ENCODE measurements around the gene SMAGP.
"Not testable (repeated sequence)": the region's sequence is repeated elsewhere in the genome, so short reads cannot be mapped to it uniquely, and the experiment has no call there.

Gene SMAGP

GRCh38 chr12:51259600-51259999 lies 10.6 kb downstream of the SMAGP start:
- H3K27ac ChIP-seq (ENCODE audit: low read length); H3K9ac ChIP-seq (ENCODE audit: low read length); H3K4me3 ChIP-seq (ENCODE audit: low read length); H3K27me3 ChIP-seq (ENCODE audit: control insufficient read depth, insufficient read depth, low read length); H3K36me3 ChIP-seq (ENCODE audit: control insufficient read depth, low read depth, low read length); H3K9me3 ChIP-seq (ENCODE audit: control insufficient read depth, low read depth, low read length); H3K4me1 ChIP-seq (ENCODE audit: control insufficient read depth, low read depth, low read length): not testable (repeated sequence)

- no peak overlapping the region for H3K27ac ChIP-seq (ENCODE audit: low read length)
- no peaks in the 10 kb centered on the region for H3K4me1 ChIP-seq (ENCODE audit: control insufficient read depth, low read depth, low read length)
- H3K9ac ChIP-seq (ENCODE audit: low read length), result no peak overlapping the region
- no peaks in the 10 kb centered on the region for H3K27me3 ChIP-seq (ENCODE audit: control insufficient read depth, insufficient read depth, low read length)
- H3K9me3 ChIP-seq (ENCODE audit: control insufficient read depth, low read depth, low read length), result no peaks in the 10 kb centered on the region
- no peaks in the 10 kb centered on the region for H3K36me3 ChIP-seq (ENCODE audit: control insufficient read depth, low read depth, low read length)
- no peak overlapping the region for H3K4me3 ChIP-seq (ENCODE audit: low read length)
These were observed 15.7 kb downstream of the SMAGP start for GRCh38 chr12:51254536-51254935.

GRCh38 chr12:51253276-51253675 lies 16.9 kb downstream of the SMAGP start:
- no peak overlapping the region for H3K27ac ChIP-seq (ENCODE audit: low read length)
- H3K4me3 ChIP-seq (ENCODE audit: low read length), result no peak overlapping the region
- no peak overlapping the region for H3K9ac ChIP-seq (ENCODE audit: low read length)
- no peaks in the 10 kb centered on the region for H3K27me3 ChIP-seq (ENCODE audit: control insufficient read depth, insufficient read depth, low read length)
- no peaks in the 10 kb centered on the region for H3K36me3 ChIP-seq (ENCODE audit: control insufficient read depth, low read depth, low read length)
- H3K9me3 ChIP-seq (ENCODE audit: control insufficient read depth, low read depth, low read length), result no peaks in the 10 kb centered on the region
- peaks cover 3% of the 10 kb centered on the region for H3K4me1 ChIP-seq (ENCODE audit: control insufficient read depth, low read depth, low read length)

GRCh38 chr12:51247523-51248206 lies 22.6 kb downstream of the SMAGP start:
- H3K9me3 ChIP-seq (ENCODE audit: control insufficient read depth, low read depth, low read length), result no peaks in the 10 kb centered on the region
- H3K27me3 ChIP-seq (ENCODE audit: control insufficient read depth, insufficient read depth, low read length), result no peaks in the 10 kb centered on the region
- peaks cover 13% of the 10 kb centered on the region for H3K36me3 ChIP-seq (ENCODE audit: control insufficient read depth, low read depth, low read length)
- H3K27ac ChIP-seq (ENCODE audit: low read length), result peak overlapping the region; percentile 51
- H3K4me1 ChIP-seq (ENCODE audit: control insufficient read depth, low read depth, low read length), result peaks cover 24% of the 10 kb centered on the region
- H3K4me3 ChIP-seq (ENCODE audit: low read length), result peak overlapping the region; percentile 4
- H3K9ac ChIP-seq (ENCODE audit: low read length), result no peak overlapping the region

- Histone ChIP-seq H3K9me3 (ENCODE audit: control insufficient read depth, low read depth, low read length) (no peaks in the 10 kb centered on the region), H3K9ac (ENCODE audit: low read length) (no peak overlapping the region), H3K27ac (ENCODE audit: low read length) (no peak overlapping the region), H3K4me3 (ENCODE audit: low read length) (no peak overlapping the region), H3K36me3 (ENCODE audit: control insufficient read depth, low read depth, low read length) (peaks cover 24% of the 10 kb centered on the region), H3K4me1 (ENCODE audit: control insufficient read depth, low read depth, low read length) (peaks cover 24% of the 10 kb centered on the region), H3K27me3 (ENCODE audit: control insufficient read depth, insufficient read depth, low read length) (no peaks in the 10 kb centered on the region)
These were observed 23.9 kb downstream of the SMAGP start for GRCh38 chr12:51246254-51246853.

- Histone ChIP-seq H3K9ac (ENCODE audit: low read length) (no peak overlapping the region), H3K27ac (ENCODE audit: low read length) (no peak overlapping the region), H3K36me3 (ENCODE audit: control insufficient read depth, low read depth, low read length) (peaks cover 31% of the 10 kb centered on the region), H3K9me3 (ENCODE audit: control insufficient read depth, low read depth, low read length) (no peaks in the 10 kb centered on the region), H3K4me3 (ENCODE audit: low read length) (no peak overlapping the region), H3K27me3 (ENCODE audit: control insufficient read depth, insufficient read depth, low read length) (no peaks in the 10 kb centered on the region), H3K4me1 (ENCODE audit: control insufficient read depth, low read depth, low read length) (peaks cover 24% of the 10 kb centered on the region)
These were observed 24.6 kb downstream of the SMAGP start for GRCh38 chr12:51245476-51246253.

- peaks cover 31% of the 10 kb centered on the region for H3K4me1 ChIP-seq (ENCODE audit: control insufficient read depth, low read depth, low read length)
- no peak overlapping the region for H3K27ac ChIP-seq (ENCODE audit: low read length)
- no peak overlapping the region for H3K9ac ChIP-seq (ENCODE audit: low read length)
- H3K27me3 ChIP-seq (ENCODE audit: control insufficient read depth, insufficient read depth, low read length), result no peaks in the 10 kb centered on the region
- H3K36me3 ChIP-seq (ENCODE audit: control insufficient read depth, low read depth, low read length), result peaks cover 38% of the 10 kb centered on the region
- no peaks in the 10 kb centered on the region for H3K9me3 ChIP-seq (ENCODE audit: control insufficient read depth, low read depth, low read length)
- no peak overlapping the region for H3K4me3 ChIP-seq (ENCODE audit: low read length)
These were observed 25.9 kb downstream of the SMAGP start for GRCh38 chr12:51244269-51244668.

- H3K4me3 ChIP-seq (ENCODE audit: low read length), result no peak overlapping the region
- no peaks in the 10 kb centered on the region for H3K27me3 ChIP-seq (ENCODE audit: control insufficient read depth, insufficient read depth, low read length)
- no peak overlapping the region for H3K27ac ChIP-seq (ENCODE audit: low read length)
- peaks cover 31% of the 10 kb centered on the region for H3K4me1 ChIP-seq (ENCODE audit: control insufficient read depth, low read depth, low read length)
- H3K9me3 ChIP-seq (ENCODE audit: control insufficient read depth, low read depth, low read length), result no peaks in the 10 kb centered on the region
- H3K36me3 ChIP-seq (ENCODE audit: control insufficient read depth, low read depth, low read length), result peaks cover 38% of the 10 kb centered on the region
- H3K9ac ChIP-seq (ENCODE audit: low read length), result no peak overlapping the region
These were observed 27.3 kb downstream of the SMAGP start for GRCh38 chr12:51242876-51243275.

- no peak overlapping the region for H3K27ac ChIP-seq (ENCODE audit: low read length)
- no peaks in the 10 kb centered on the region for H3K9me3 ChIP-seq (ENCODE audit: control insufficient read depth, low read depth, low read length)
- H3K4me3 ChIP-seq (ENCODE audit: low read length), result no peak overlapping the region
- H3K27me3 ChIP-seq (ENCODE audit: control insufficient read depth, insufficient read depth, low read length), result no peaks in the 10 kb centered on the region
- no peak overlapping the region for H3K9ac ChIP-seq (ENCODE audit: low read length)
- peaks cover 38% of the 10 kb centered on the region for H3K36me3 ChIP-seq (ENCODE audit: control insufficient read depth, low read depth, low read length)
- H3K4me1 ChIP-seq (ENCODE audit: control insufficient read depth, low read depth, low read length), result peaks cover 24% of the 10 kb centered on the region
These were observed 28.1 kb downstream of the SMAGP start for GRCh38 chr12:51242120-51242519.

GRCh38 chr12:51240971-51241370 lies 29.2 kb downstream of the SMAGP start:
- no peak overlapping the region for H3K4me3 ChIP-seq (ENCODE audit: low read length)
- no peak overlapping the region for H3K9ac ChIP-seq (ENCODE audit: low read length)
- H3K9me3 ChIP-seq (ENCODE audit: control insufficient read depth, low read depth, low read length), result no peaks in the 10 kb centered on the region
- no peak overlapping the region for H3K27ac ChIP-seq (ENCODE audit: low read length)
- peaks cover 14% of the 10 kb centered on the region for H3K4me1 ChIP-seq (ENCODE audit: control insufficient read depth, low read depth, low read length)
- no peaks in the 10 kb centered on the region for H3K27me3 ChIP-seq (ENCODE audit: control insufficient read depth, insufficient read depth, low read length)
- H3K36me3 ChIP-seq (ENCODE audit: control insufficient read depth, low read depth, low read length), result peaks cover 38% of the 10 kb centered on the region

- peak within 1 kb of the TSS; percentile 99 for H3K9ac ChIP-seq (ENCODE audit: low read length)
- no peaks in the 10 kb centered on the region for H3K27me3 ChIP-seq (ENCODE audit: control insufficient read depth, insufficient read depth, low read length)
- peak within 1 kb of the TSS; percentile 99 for H3K27ac ChIP-seq (ENCODE audit: low read length)
- peaks cover 12% of the 10 kb centered on the region for H3K4me1 ChIP-seq (ENCODE audit: control insufficient read depth, low read depth, low read length)
- H3K36me3 ChIP-seq (ENCODE audit: control insufficient read depth, low read depth, low read length), result peaks cover 34% of the 10 kb centered on the region
- H3K4me3 ChIP-seq (ENCODE audit: low read length), result peak within 1 kb of the TSS; percentile 100
- no peaks in the 10 kb centered on the region for H3K9me3 ChIP-seq (ENCODE audit: control insufficient read depth, low read depth, low read length)
These were observed 31.5 kb downstream of the SMAGP start, which contains the start of gene DAZAP2 for GRCh38 chr12:51238510-51239334. DAZAP2 (plus strand) TSS chr12:51238826; CDS start chr12:51238908, 82 bp downstream.
